Placental epithelial cell (primary cell): ENCODE results near the gene BSND. TPM values are rescaled to one million over a fixed set of nuclear protein-coding genes. Genes with fewer than 3 reads are reported as not detected.

ENCODE experiments used
- total RNA-seq: library from RNA; depleted of rRNA; stranded (reverse); fragments of >200 nt; gene quantifications from 2 replicates; pipeline ENCODE4 v1.2.3, GENCODE V29; 2012

BSND gene
- total RNA-seq = not detected in 2 replicates

GRCh38 chr1:54998677-54999076 is at the start of gene BSND:
Gene BSND, plus strand, starts transcription at chr1:54998933. Its CDS starts 254 bp downstream, at chr1:54999187.

GRCh38 chr1:54980528-54981241 is 18.0 kb upstream of the BSND start, which contains the start of gene TMEM61:
Gene TMEM61, plus strand, starts transcription at chr1:54980628. Its CDS starts 438 bp downstream, at chr1:54981066.

GRCh38 chr1:55039342-55040082 is 40.8 kb downstream of the BSND start, which contains the start of gene PCSK9:
Gene PCSK9, plus strand, starts transcription at chr1:55039548. Its CDS starts 290 bp downstream, at chr1:55039838.

Other genes with a start within 250 kb of the BSND start
- gene PARS2, start 234.4 kb upstream of the BSND start, total RNA-seq = 5.5 and 9.5 TPM in 2 replicates
- 17.3 and 22.6 TPM in 2 replicates for gene TTC22, start 197.6 kb upstream of the BSND start, total RNA-seq
- 16.5 and 160 TPM in 2 replicates for gene DHCR24, start 111.7 kb upstream of the BSND start, total RNA-seq
- gene TMEM61, start 18.3 kb upstream of the BSND start, total RNA-seq = not detected in 2 replicates
- under 0.01 and 3.5 TPM in 2 replicates for gene PCSK9, start 40.6 kb downstream of the BSND start, total RNA-seq
- 25.2 and 28.7 TPM in 2 replicates for gene USP24, start 216.4 kb downstream of the BSND start, total RNA-seq